Measurements from ENCODE around the gene CPSF2. TPM values are rescaled to one million over a fixed set of nuclear protein-coding genes. Genes with fewer than 3 reads are reported as not detected.

The CPSF2 gene
- total and polyA plus RNA-seq, 4 donors = 9.6 to 19.4 (median 14.2) TPM

DNA sequence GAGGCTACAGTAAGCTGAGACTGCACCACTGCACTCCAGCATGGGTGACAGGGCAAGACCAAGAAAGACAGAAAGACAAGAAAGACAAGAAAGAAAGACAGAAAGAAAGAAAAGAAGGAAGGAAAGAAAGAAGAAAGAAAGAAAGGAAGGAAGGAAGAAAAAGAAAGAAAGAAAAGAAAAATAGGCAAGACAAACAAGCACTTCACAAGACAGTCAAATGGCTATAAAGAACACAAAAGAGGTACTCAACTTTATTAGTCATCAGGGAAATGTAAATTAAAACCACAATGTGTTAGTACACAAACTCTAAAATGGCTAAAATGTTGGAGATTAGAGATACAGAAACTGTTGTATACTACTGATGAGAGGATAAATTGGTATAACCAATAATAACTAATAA, 22.0 kb upstream of the CPSF2 start:
- H3K4me1 ChIP-seq (ENCODE audit: control insufficient read depth in 4 of 4, insufficient read depth in 4 of 4, low read length in 3 of 4) = peaks cover 0 to under 1% (median under 1%) of the 10 kb centered on the region in 4 donors
- H3K27ac ChIP-seq (ENCODE audit: low read depth in 1 of 2, low read length in 2 of 2) = no peak overlapping the region

DNA sequence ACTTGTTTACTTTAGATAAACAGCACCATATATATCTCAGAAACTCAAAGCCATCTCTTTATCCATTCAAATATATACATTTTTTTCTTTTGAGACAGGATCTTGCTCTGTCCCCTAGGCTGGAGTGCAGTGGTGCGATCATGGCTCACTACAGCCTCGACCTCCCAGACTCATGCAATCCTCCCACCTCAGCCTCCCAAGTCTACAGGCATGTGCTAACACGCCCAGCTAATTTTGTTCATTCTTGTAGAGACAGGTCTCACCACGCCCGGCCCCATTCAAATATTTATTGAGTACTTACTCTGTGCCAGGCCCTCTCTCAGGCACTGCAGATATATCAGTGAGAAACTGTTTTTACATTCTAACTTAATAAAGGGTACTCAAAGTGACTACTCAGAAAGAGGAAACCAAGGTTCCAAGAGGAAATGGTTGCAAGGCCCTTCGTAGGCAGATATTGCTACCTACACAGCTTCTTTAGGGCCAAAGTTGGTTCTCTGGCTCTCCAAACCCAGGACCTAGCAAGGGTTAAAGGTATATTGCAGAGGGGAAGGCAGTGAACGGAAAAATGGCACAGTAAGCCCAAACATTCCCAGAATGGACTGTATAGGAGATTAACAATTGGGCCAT, 18.3 kb upstream of the CPSF2 start:
- Histone ChIP-seq H3K4me1 (ENCODE audit: control insufficient read depth in 4 of 4, insufficient read depth in 4 of 4, low read length in 3 of 4) (peaks cover 0 to 13% (median 5%) of the 10 kb centered on the region in 4 donors), H3K9me3 (ENCODE audit: control insufficient read depth in 4 of 4, low read length in 3 of 4) (no peaks in the 10 kb centered on the region), H3K9ac (ENCODE audit: low read depth in 1 of 2, low read length in 2 of 2) (no peak overlapping the region), H3K27me3 (ENCODE audit: control insufficient read depth in 4 of 4, insufficient read depth in 4 of 4, low read length in 3 of 4) (no peaks in the 10 kb centered on the region), H3K4me3 (ENCODE audit: low read depth in 1 of 3, low read length in 3 of 3) (no peak overlapping the region), H3K27ac (ENCODE audit: low read depth in 1 of 2, low read length in 2 of 2) (no peak overlapping the region), H3K36me3 (ENCODE audit: control insufficient read depth in 4 of 4, insufficient read depth in 3 of 4, low read depth in 1 of 4, low read length in 3 of 4) (no peaks in the 10 kb centered on the region)
- TF ChIP-seq FOXA1 (IDR thresholded peaks at IDR 0.05) (no peak), JUND (IDR thresholded peaks at IDR 0.05) (no peak)
- TF ChIP-seq, protein P1, sequence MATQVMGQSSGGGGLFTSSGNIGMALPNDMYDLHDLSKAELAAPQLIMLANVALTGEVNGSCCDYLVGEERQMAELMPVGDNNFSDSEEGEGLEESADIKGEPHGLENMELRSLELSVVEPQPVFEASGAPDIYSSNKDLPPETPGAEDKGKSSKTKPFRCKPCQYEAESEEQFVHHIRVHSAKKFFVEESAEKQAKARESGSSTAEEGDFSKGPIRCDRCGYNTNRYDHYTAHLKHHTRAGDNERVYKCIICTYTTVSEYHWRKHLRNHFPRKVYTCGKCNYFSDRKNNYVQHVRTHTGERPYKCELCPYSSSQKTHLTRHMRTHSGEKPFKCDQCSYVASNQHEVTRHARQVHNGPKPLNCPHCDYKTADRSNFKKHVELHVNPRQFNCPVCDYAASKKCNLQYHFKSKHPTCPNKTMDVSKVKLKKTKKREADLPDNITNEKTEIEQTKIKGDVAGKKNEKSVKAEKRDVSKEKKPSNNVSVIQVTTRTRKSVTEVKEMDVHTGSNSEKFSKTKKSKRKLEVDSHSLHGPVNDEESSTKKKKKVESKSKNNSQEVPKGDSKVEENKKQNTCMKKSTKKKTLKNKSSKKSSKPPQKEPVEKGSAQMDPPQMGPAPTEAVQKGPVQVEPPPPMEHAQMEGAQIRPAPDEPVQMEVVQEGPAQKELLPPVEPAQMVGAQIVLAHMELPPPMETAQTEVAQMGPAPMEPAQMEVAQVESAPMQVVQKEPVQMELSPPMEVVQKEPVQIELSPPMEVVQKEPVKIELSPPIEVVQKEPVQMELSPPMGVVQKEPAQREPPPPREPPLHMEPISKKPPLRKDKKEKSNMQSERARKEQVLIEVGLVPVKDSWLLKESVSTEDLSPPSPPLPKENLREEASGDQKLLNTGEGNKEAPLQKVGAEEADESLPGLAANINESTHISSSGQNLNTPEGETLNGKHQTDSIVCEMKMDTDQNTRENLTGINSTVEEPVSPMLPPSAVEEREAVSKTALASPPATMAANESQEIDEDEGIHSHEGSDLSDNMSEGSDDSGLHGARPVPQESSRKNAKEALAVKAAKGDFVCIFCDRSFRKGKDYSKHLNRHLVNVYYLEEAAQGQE (IDR thresholded peaks at IDR 0.05) = no peak
- TF ChIP-seq, protein P2, sequence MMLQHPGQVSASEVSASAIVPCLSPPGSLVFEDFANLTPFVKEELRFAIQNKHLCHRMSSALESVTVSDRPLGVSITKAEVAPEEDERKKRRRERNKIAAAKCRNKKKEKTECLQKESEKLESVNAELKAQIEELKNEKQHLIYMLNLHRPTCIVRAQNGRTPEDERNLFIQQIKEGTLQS (IDR thresholded peaks at IDR 0.05) = no peak
- WGBS = 82% methylated on average over 7 of the region's 7 CpGs
- DNase-seq (ENCODE audit: low spot score) = no peak

More for the DNA sequence above, 22.0 kb upstream of the CPSF2 start:
- DNase-seq (ENCODE audit: low spot score) = no peak
- Histone ChIP-seq H3K9ac (ENCODE audit: low read depth in 1 of 2, low read length in 2 of 2) (no peak overlapping the region), H3K27me3 (ENCODE audit: control insufficient read depth in 4 of 4, insufficient read depth in 4 of 4, low read length in 3 of 4) (no peaks in the 10 kb centered on the region), H3K36me3 (ENCODE audit: control insufficient read depth in 4 of 4, insufficient read depth in 3 of 4, low read depth in 1 of 4, low read length in 3 of 4) (peaks cover 0 to 8% (median under 1%) of the 10 kb centered on the region in 4 donors), H3K4me3 (ENCODE audit: low read depth in 1 of 3, low read length in 3 of 3) (no peak overlapping the region), H3K9me3 (ENCODE audit: control insufficient read depth in 4 of 4, low read length in 3 of 4) (no peaks in the 10 kb centered on the region)
- no peak for TF ChIP-seq HNF4A (conservative IDR thresholded peaks at IDR 0.05)
- no peak for TF ChIP-seq JUND (IDR thresholded peaks at IDR 0.05)
- TF ChIP-seq FOXA2 (IDR thresholded peaks at IDR 0.05) = no peak
- TF ChIP-seq FOXA1 (IDR thresholded peaks at IDR 0.05) = no peak
- TF ChIP-seq HNF4G (IDR thresholded peaks at IDR 0.05) = no peak
- no peak for TF ChIP-seq RAD21 (IDR thresholded peaks at IDR 0.05)
- TF ChIP-seq, protein P1 (IDR thresholded peaks at IDR 0.05) = no peak
- TF ChIP-seq EGR1 (IDR thresholded peaks at IDR 0.05; ENCODE audit: low read depth in 2 of 2) = no peak
- no peak for TF ChIP-seq RXRA (IDR thresholded peaks at IDR 0.05)
- TF ChIP-seq, protein P3, sequence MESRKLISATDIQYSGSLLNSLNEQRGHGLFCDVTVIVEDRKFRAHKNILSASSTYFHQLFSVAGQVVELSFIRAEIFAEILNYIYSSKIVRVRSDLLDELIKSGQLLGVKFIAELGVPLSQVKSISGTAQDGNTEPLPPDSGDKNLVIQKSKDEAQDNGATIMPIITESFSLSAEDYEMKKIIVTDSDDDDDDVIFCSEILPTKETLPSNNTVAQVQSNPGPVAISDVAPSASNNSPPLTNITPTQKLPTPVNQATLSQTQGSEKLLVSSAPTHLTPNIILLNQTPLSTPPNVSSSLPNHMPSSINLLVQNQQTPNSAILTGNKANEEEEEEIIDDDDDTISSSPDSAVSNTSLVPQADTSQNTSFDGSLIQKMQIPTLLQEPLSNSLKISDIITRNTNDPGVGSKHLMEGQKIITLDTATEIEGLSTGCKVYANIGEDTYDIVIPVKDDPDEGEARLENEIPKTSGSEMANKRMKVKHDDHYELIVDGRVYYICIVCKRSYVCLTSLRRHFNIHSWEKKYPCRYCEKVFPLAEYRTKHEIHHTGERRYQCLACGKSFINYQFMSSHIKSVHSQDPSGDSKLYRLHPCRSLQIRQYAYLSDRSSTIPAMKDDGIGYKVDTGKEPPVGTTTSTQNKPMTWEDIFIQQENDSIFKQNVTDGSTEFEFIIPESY (IDR thresholded peaks at IDR 0.05) = no peak
- TF ChIP-seq SP1 (IDR thresholded peaks at IDR 0.05) = no peak
- TF ChIP-seq, protein P4, sequence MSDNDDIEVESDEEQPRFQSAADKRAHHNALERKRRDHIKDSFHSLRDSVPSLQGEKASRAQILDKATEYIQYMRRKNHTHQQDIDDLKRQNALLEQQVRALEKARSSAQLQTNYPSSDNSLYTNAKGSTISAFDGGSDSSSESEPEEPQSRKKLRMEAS (IDR thresholded peaks at IDR 0.05) = no peak
- TF ChIP-seq YY1 (IDR thresholded peaks at IDR 0.05) = no peak
- no peak for TF ChIP-seq NR2F2 (IDR thresholded peaks at IDR 0.05)
